Spinal cord (tissue), 10 donors: Measurements from ENCODE around the gene NOL12. TPM values are rescaled to one million over a fixed set of nuclear protein-coding genes. Genes with fewer than 3 reads are reported as not detected.

Experiments
- DNase-seq, 6 donors: peaks; one replicate each; pipeline versions ENCODE4 v3.0.0 to v3.0.0-alpha.2; 2013 to 2015; ENCODE audit warnings: low spot score in 6 of 6, low read depth in 4 of 6
- H3K27ac ChIP-seq: one replicate; pipeline ENCODE4 v1.5.1; 2013; ENCODE audit warnings: low read depth, low read length, control low read depth
- H3K27me3 ChIP-seq: one replicate; pipeline ENCODE4 v1.6.1; 2013; ENCODE audit warnings: low read length; ENCODE audit not compliant: control insufficient read depth, insufficient read depth
- H3K36me3 ChIP-seq: one replicate; pipeline ENCODE4 v1.6.1; 2013; ENCODE audit warnings: low read length; ENCODE audit not compliant: control insufficient read depth, insufficient read depth
- H3K4me1 ChIP-seq: one replicate; pipeline ENCODE4 v1.6.1; 2013; ENCODE audit warnings: low read length; ENCODE audit not compliant: control insufficient read depth, insufficient read depth
- H3K4me3 ChIP-seq: one replicate; pipeline ENCODE4 v1.5.1; 2013; ENCODE audit warnings: low read depth, low read length, control low read depth
- H3K9me3 ChIP-seq: one replicate; pipeline ENCODE4 v1.6.1; 2013; ENCODE audit warnings: low read length; ENCODE audit not compliant: control insufficient read depth, insufficient read depth
- WGBS: methylation state at CpG from one replicate; pipeline ENCODE4 v1.1.5; 2013; ENCODE audit warnings: missing lambda C conversion rate; ENCODE audit not compliant: insufficient coverage; 5-methylcytosine and 5-hydroxymethylcytosine counted together
- long read RNA-seq, 4 donors: transcript quantifications; one replicate each; lab custom pipeline, GENCODE V29; 2026
- polyA plus RNA-seq, 2 donors: library from polyadenylated mRNA; unstranded; fragments of 120-200 nt; gene quantifications; one replicate each; pipeline ENCODE4 v1.2.1, GENCODE V29; 2013; ENCODE audit not compliant: insufficient read length in 2 of 2
- total RNA-seq, 2 donors: library from RNA; depleted of rRNA in 1 of 2; stranded (reverse); fragments of 120-200 nt in 1 of 2; fragments of >200 nt in 1 of 2; gene quantifications; one replicate each; pipeline versions ENCODE4 v1.2.3 to v1.2.4, GENCODE V29; 2013 to 2014
- donor health status: healthy.

The NOL12 gene, protein sequence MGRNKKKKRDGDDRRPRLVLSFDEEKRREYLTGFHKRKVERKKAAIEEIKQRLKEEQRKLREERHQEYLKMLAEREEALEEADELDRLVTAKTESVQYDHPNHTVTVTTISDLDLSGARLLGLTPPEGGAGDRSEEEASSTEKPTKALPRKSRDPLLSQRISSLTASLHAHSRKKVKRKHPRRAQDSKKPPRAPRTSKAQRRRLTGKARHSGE
- total RNA-seq (10 to 100 TPM; 12.2 to 28.4 TPM), polyA plus RNA-seq (10 to 100 TPM; 39.3 to 40.6 TPM)
- long read RNA-seq, donor 1, transcript NOL12-202 (7 exons, 945 nt), result major isoform, 16 of 19 reads
- long read RNA-seq, donor 1, partial matches to known transcripts, result 0 of 19 reads
- long read RNA-seq, donor 1, other reads (novel, unspliced or antisense), result 0 of 19 reads
- long read RNA-seq, donor 2, transcript NOL12-202 (7 exons, 945 nt), result major isoform, 7 of 7 reads
- long read RNA-seq, donor 2, partial matches to known transcripts, result 0 of 7 reads
- long read RNA-seq, donor 2, other reads (novel, unspliced or antisense), result 0 of 7 reads
- long read RNA-seq, donor 3, partial matches to known transcripts, result 0 of 5 reads
- long read RNA-seq, donor 3, other reads (novel, unspliced or antisense), result 0 of 5 reads
- long read RNA-seq, donor 4, transcript NOL12-202 (7 exons, 945 nt), result major isoform, 10 of 12 reads
- long read RNA-seq, donor 4, partial matches to known transcripts, result 0 of 12 reads
- long read RNA-seq, donor 4, other reads (novel, unspliced or antisense), result 0 of 12 reads

DNA sequence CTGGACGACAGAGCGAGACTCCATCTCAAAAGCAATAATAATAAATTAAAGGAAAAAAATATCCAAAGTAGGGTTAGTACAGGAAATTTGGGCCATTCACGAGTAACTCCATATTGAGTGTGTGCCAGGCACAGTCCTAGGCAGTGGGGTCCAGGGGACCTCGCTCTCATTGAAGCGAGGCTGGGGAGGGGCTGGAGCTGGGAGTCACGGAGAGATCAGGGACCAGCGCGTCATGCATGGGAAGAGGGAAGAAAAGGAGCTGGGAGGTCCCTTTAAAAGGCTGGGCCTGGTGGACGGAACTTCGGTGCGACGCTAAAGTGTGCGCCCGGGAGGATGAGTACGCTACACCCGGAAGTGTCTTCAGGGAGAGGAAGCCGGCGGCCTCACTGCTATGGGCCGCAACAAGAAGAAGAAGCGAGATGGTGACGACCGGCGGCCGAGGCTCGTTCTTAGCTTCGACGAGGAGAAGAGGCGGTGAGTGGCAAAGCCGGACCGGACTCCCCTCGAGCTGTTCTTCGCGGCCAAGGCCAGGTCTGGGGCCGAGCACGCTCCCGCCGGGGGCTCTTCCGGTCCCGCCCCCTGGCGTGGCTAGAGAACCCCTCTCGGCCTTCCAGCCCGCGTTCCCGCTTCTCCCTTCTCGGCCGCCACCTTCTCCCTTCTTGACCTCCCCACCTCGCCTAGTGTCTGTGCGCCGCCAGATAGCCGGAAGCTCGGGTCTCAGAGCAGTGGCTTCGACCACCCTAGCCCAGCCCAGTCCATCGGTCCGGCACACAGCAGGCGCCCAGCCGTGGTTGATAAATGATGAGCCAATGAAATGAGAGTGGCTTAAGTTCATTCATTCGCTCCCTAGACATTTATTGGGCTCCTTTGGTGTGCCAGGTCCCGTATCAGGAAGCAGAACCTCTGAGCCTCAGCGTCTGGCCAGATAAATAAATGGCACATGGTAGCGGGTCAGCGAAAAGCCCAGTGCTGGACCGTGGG, at the start of gene NOL12:
Gene NOL12 (plus strand): TSS at position 342 of the 981 bp plus-strand sequence. CDS start 50 bp downstream, at position 392.
- H3K4me3 ChIP-seq, result peak within 1 kb of the TSS; percentile 84
- H3K4me1 ChIP-seq, result peaks cover 20% of the 10 kb centered on the region
- H3K27me3 ChIP-seq, result no peaks in the 10 kb centered on the region
- peak within 1 kb of the TSS; percentile 80 for H3K27ac ChIP-seq
- WGBS, result 1% methylated on average over 60 of the region's 62 CpGs
- DNase-seq, result peak; percentile 75 to 97 (median 88)
- H3K36me3 ChIP-seq, result peaks cover 32% of the 10 kb centered on the region
- no peaks in the 10 kb centered on the region for H3K9me3 ChIP-seq

DNA sequence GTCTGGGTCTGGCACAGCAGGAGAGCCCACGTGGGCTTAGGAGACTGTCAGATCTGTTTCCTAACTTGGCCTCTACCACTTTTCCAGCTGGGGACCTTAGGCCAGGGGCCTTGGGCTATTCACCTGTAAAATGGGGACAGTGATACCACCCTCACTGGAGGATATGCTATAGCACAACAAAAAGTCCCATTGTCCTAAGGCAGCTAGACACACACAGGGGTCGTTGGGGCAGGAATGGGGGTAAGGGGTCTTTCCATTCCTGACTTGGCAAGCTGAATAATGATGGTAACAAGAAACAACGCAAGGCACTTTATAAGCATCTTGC, 49.2 kb upstream of the NOL12 start:
- peaks cover 33% of the 10 kb centered on the region for H3K36me3 ChIP-seq
- H3K4me1 ChIP-seq, result peaks cover 71% of the 10 kb centered on the region
- no peak overlapping the region for H3K27ac ChIP-seq
- 50% methylated on average over 1 of the region's 3 CpGs for WGBS
- H3K4me3 ChIP-seq, result no peak overlapping the region
- no peak for DNase-seq
- H3K9me3 ChIP-seq, result no peaks in the 10 kb centered on the region
- peaks cover 10% of the 10 kb centered on the region for H3K27me3 ChIP-seq

DNA sequence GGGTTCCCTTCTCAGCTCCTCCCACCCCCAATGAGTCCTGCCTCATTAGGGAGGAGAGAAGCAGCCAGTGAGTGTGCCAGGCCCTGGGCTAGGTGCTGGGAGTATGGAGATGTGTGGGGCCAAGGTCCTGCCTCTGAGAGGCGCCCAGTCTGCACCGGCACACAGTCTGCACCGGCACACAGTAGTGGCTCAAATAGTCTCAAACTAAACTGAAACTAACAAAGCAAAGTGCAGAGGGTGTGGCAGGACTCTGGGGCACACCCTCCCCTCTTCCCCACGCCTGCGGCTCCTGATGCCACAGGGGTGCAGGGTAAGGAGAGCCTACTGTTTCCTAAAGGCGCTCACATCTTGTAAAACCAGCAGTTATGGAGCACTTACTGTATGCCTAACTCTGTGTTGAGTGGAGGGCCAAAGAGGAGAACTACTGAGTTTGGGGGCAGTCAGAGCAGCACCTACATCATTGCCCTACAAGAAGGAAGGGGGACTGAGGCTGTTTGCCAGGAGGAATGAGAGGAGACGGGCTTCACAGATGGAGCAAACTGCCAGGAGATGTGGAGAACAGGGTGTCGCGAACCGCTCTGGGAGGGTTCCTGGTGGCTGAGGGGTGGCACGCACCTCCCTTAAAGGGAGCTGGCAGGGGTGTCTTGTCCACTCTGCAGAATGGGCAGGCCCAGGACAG, 47.6 kb upstream of the NOL12 start:
- no peaks in the 10 kb centered on the region for H3K9me3 ChIP-seq
- H3K4me1 ChIP-seq, result peaks cover 55% of the 10 kb centered on the region
- 72% methylated on average over 9 of the region's 11 CpGs for WGBS
- peaks cover 21% of the 10 kb centered on the region for H3K36me3 ChIP-seq
- DNase-seq, result no peak
- H3K27ac ChIP-seq, result peak overlapping the region; percentile 15
- H3K27me3 ChIP-seq, result peaks cover 10% of the 10 kb centered on the region
- H3K4me3 ChIP-seq, result no peak overlapping the region

DNA sequence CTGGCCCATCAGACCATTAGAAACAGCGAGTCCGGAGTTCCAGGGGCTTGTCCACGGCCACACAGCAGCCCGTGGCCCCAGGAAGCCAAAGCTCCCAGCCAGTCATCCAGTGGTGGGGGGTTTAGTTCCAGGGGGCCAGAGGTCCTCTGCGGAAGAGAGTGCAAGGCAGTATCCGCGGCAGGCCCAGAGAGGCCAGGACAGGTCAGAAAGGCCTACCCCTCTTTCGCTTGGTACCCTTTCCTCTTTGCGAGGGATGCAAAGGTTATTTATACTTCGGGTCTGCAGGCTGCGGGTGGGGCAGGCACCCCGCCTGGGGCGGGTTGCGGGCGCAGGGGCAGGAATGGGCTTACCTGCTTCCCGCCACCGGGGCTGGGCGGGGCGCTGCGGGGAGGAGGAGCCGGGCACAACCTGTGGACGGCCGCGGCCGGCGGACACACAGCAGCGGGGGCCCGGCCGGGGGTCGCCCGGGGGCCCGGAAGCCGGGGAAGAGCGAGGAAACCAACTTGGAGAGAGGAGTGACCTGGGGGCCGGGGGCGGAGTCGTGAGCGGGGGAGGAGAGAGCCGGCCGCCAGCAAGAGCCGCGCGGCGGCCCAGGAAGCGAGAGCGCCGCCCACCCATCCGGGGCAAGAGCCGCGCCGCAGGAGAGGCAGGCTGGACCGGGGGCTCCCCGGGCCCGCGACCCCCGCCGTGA, 46.9 kb upstream of the NOL12 start, which contains the start of gene SH3BP1:
Gene SH3BP1 (plus strand): TSS at position 600 of the 691 bp plus-strand sequence. CDS start 119 bp downstream, outside the sequence.
- H3K27me3 ChIP-seq, result peaks cover 10% of the 10 kb centered on the region
- H3K4me3 ChIP-seq, result peak within 1 kb of the TSS; percentile 32
- peaks cover 48% of the 10 kb centered on the region for H3K4me1 ChIP-seq
- H3K36me3 ChIP-seq, result peaks cover 19% of the 10 kb centered on the region
- WGBS, result 9% methylated on average over 55 of the region's 57 CpGs
- no peaks in the 10 kb centered on the region for H3K9me3 ChIP-seq
- DNase-seq, result peak in 1 of 6 donors; percentile 55
- H3K27ac ChIP-seq, result peak within 1 kb of the TSS; percentile 15

DNA sequence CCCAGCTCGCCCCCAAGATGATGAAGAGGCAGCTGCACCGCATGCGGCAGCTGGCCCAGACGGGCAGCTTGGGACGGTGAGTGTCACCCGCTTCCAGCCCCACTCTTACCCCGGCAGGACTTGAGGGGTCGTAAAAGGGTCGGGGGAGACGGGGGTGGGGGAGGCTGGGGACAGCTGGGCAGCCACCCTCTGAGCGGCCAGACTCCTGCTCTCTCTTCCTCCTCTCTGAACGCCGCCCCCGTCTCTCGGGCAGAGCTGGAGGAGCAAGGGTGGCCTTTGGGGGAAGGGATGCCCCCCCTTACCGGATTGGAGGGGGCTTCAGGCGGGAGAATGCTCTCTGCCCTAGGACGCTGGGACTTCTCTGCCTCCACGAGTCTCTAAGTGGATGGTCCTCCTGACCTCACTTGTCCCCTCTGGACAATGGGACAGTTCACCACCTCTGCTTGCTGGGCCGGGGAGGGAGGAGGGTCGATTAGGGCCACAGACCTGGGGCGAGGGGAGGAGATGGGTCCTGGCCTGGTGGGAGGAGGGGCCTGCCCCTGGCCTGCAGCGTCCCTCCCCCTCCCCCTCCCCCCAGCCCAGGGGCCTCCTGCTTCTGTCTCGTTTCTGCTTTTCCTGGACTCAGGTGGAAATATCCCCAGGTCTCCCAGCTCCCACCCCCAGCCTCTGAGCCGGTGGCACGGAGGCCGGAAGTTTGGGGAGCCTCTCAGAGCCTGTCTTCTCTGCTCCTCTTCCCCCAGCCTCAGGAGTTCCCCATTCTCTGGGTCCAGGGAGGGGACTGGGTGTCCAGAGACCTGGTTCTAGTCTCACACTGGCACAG, 46.2 kb upstream of the NOL12 start:
- Histone ChIP-seq H3K27me3 (peaks cover 10% of the 10 kb centered on the region), H3K4me3 (peak overlapping the region; percentile 32), H3K27ac (no peak overlapping the region), H3K36me3 (peaks cover 19% of the 10 kb centered on the region), H3K9me3 (no peaks in the 10 kb centered on the region), H3K4me1 (peaks cover 40% of the 10 kb centered on the region)
- WGBS, result 12% methylated on average over 8 of the region's 27 CpGs
- DNase-seq, result no peak

DNA sequence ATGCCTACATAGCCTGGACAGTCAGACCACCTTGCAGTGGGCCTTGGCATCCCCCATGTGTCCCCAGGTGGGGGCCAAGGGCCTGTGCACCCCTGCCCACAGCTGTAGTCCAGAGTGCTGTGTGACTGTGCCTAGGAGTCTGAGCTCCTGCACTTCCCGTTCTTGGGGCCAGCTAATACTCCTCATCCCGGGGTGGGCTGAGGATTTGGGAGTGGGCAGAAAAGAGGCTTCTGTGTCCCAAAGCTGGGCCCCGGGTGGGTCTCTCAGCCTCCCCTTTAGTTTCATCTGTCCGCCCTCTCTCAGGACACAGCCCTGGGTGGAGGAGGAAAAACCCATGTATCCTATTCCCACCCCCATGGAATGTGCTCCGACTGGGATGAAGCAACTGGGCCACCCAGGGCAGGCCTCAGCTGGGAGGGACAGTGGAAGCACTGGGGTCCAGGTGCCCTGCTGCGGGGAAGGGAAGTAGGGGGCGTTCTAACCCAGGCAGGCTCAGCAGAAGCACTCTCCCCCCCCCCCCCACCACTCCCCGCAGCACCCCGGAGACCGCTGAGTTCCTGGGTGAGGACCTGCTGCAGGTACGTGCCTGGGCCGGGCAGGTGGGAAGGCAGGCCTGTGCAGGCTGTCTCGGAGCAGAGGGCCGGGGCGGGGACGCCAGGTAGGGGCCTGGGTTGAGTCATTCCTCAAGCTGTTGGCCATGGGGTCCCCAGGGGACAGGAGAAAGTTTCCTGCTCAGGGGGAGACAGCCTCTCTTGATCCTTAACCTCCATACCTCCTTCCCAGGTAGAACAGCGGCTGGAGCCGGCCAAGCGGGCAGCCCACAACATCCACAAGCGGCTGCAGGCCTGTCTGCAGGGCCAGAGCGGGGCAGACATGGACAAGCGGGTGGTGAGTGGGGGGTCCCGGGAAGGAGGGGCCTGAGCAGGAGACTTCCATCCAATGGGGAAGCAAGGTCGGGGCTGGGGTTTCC, 45.3 kb upstream of the NOL12 start:
- Histone ChIP-seq H3K27me3 (peaks cover 10% of the 10 kb centered on the region), H3K36me3 (peaks cover 17% of the 10 kb centered on the region), H3K27ac (no peak overlapping the region), H3K4me1 (peaks cover 34% of the 10 kb centered on the region), H3K9me3 (no peaks in the 10 kb centered on the region), H3K4me3 (no peak overlapping the region)
- 79% methylated on average over 14 of the region's 24 CpGs for WGBS
- no peak for DNase-seq

DNA sequence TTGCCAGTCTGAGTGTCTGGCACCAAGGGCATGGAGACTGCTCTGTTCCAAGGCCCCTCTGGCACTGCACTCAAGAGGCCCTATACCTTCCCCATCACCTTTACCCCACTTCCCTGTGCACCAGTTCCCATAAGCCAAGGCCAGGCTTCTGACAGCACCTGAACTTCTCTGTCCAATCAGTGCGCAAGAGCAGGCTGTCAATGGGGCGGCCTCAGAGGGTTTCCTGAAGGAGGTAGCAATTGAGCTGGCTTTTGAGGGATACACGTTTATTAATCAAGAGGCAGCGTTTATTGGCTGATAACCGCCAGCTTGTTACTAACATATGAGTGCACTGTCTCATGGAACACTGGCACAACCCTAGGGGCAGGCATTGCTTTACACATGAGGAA, 44.6 kb upstream of the NOL12 start:
- H3K9me3 ChIP-seq, result no peaks in the 10 kb centered on the region
- WGBS, result 95% methylated on average over 5 of the region's 5 CpGs

More for the DNA sequence above, 44.6 kb upstream of the NOL12 start:
- Histone ChIP-seq H3K27me3 (peaks cover 10% of the 10 kb centered on the region), H3K36me3 (peaks cover 11% of the 10 kb centered on the region), H3K27ac (no peak overlapping the region), H3K4me3 (no peak overlapping the region), H3K4me1 (peaks cover 33% of the 10 kb centered on the region)
- DNase-seq, result no peak
